Stimulated activated CD4-positive, alpha-beta T cell treated with anti-CD3 and anti-CD28 coated beads, TNF-alpha, amount 100 ng/mL, for 4 hours (primary cell): ENCODE results near the gene FOXE3.
"Not testable (repeated sequence)": the region's sequence is repeated elsewhere in the genome, so short reads cannot be mapped to it uniquely, and the experiment has no call there.

Experiments used
- DNase-seq, 3 experiments: peaks; one replicate each; pipeline ENCODE4 v3.0.0-alpha.2; 2020; ENCODE audit warnings: low read depth in 3 of 3

The FOXE3 gene

GRCh38 chr1:47449822-47450552 is 33.9 kb downstream of the FOXE3 start:
- no peak for DNase-seq

- no peak for DNase-seq
These were observed 34.5 kb downstream of the FOXE3 start for GRCh38 chr1:47450606-47451005.

GRCh38 chr1:47452426-47452825 is 36.3 kb downstream of the FOXE3 start:
- DNase-seq, result no peak

- not testable (repeated sequence) for DNase-seq
These were observed 37.8 kb downstream of the FOXE3 start for GRCh38 chr1:47453910-47454309.

GRCh38 chr1:47456250-47456649 is 40.2 kb downstream of the FOXE3 start:
- no peak for DNase-seq

GRCh38 chr1:47457547-47457946 is 41.5 kb downstream of the FOXE3 start:
- not testable (repeated sequence) for DNase-seq

GRCh38 chr1:47459253-47459788 is 43.2 kb downstream of the FOXE3 start:
- DNase-seq, result no peak

- no peak for DNase-seq
These were observed 44.0 kb downstream of the FOXE3 start for GRCh38 chr1:47460040-47460439.

GRCh38 chr1:47460456-47460855 is 44.4 kb downstream of the FOXE3 start:
- no peak for DNase-seq

- DNase-seq, result no peak
These were observed 49.5 kb downstream of the FOXE3 start for GRCh38 chr1:47465605-47466004.
